Activated T-helper 1 cell treated with anti-CD3 and anti-CD28 coated beads, Interleukin-2, amount 50 U/mL, for 16 hours (primary cell): Measurements from ENCODE around the gene DPP7.
"Not testable (repeated sequence)": the region's sequence is repeated elsewhere in the genome, so short reads cannot be mapped to it uniquely, and the experiment has no call there.

Source experiments
- DNase-seq, 2 donors: peaks; one replicate each; pipeline ENCODE4 v3.0.0-alpha.2; 2020; ENCODE audit warnings: low read depth in 1 of 2, low spot score in 1 of 2

The DPP7 gene

DNA sequence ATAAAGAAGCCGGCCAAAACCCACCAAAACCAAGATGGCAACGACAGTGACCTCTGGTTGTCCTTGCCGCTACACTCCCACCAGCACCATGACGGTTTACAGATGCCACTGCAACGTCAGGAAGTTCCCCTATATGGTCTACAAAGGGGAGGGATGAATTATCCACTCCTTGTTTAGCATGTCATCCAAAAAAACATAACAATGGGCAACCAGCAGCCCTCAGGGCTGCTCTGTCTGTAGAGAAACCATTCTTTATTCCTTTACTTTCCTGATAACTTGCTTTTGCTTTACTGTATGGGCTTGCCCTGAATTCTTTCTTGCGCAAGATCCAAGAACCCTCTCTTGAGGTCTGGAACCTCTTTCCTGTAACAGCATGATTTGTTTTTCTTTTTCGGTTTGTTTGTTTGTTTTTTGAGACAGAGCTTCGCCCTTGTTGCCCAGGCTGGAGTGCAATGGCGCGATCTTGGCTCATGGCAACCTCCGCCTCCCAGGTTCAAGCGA, 39.2 kb downstream of the DPP7 start:
- DNase-seq = no peak

GRCh38 chr9:137074657-137075274, 39.8 kb downstream of the DPP7 start:
- DNase-seq = no peak

- no peak for DNase-seq
Measured at GRCh38 chr9:137073992-137074399, 40.5 kb downstream of the DPP7 start.

GRCh38 chr9:137071282-137071681, 43.3 kb downstream of the DPP7 start:
- DNase-seq = no peak

DNA sequence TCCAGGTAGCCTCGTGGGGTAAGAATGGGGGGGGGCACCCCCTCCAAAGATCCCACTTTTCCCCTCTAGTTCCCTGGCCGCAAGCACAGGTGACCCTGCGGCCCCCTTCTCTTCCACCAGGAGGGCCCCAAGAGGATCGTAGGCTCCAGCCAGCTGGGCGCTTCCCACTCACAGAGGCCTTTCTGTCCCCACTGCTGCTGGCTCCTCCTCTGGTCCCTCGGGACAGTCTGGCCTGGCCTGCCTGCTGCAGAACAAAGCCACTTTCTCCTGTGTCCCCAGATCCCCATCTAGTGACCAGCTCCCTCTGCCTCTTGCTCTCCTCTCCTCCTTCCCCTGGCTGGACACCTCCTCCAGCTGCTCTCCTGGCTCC, 43.6 kb downstream of the DPP7 start:
- DNase-seq = no peak

GRCh38 chr9:137070201-137070905, 44.2 kb downstream of the DPP7 start, which contains the start of gene SAPCD2:
TSS of gene SAPCD2 (minus strand) at chr9:137070557. CDS start at chr9:137070460, 97 bp downstream.
- peak; percentile 61 to 77 for DNase-seq

DNA sequence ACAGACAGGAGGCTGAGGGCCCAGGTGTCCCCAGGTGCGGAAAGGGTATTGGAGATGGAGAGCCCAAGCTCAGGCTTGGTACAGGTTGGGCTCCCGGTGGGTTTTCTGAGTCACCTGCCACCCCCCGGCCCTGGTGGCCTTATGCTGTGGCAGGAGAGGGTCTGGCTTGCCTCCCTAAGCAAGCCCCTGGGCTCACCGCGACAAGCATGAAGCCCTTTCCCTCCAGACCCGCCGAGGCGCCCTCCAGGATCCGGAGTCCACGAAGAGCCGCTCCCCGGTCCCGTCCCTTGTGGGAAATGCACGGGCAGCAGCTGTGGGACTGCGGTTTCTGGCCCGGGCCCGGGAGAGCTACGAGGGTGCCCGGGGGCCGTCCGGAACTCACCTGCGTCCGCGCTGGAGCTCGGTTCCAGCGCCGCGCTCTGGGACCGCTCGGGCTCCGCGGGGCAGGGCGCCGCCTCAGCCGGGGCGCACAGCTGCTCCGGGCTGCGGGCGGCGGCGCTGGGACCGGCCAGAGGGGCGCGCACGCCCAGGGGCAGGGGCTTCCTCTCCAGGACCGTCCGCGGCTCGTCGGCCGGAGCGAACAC, 44.9 kb downstream of the DPP7 start:
- no peak for DNase-seq

DNA sequence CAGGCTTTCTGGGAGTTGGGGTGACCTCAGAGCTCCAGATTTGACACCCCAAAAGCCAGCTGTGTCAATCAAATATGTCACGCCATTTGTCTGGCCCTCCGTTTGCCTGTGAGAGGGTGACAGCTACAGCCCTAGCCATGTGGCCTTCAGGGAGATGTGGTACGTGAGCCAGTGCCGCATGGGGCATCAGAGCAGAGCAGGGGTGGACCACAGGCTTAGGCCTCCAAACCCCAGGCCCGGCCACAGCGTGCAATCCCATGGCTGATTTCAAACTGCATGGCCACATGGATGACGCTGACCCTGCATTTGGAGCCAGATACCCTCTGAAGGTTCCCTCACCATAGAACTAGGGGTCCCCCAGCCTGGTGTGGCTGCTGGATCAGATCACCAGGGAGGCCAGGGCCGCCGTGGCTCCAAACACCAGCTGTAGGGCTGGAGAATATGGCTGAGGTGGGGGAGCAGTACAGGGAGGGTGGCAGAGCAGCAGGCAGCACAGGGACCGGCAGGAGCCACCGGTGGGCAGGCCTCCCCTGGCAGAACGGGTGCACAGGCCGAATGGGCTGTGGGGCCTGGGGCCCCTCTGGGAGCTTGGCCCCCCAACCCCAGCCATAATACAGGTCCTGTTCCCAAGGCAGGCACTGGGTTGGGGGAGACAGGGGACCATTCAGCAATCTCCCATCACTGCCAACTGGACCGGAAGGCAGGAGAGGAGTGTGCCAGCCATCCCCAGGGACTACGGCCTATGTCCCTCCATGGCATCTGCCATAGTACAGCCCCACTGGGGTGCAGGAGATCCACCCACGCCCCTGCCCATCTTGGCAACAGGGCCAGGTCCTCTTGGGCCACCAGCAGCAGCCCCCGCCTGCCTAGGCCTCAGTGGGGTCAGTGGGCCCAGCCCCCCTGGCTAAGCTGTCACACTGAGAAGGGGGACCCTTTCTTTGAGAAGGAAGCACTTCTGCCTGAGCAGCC, 45.7 kb downstream of the DPP7 start:
- DNase-seq = no peak

GRCh38 chr9:137067860-137068538, 46.5 kb downstream of the DPP7 start:
- DNase-seq = peak; percentile 73 to 75

- no peak for DNase-seq
Measured at GRCh38 chr9:137066096-137066861, 48.3 kb downstream of the DPP7 start.

- no peak for DNase-seq
Measured at GRCh38 chr9:137065336-137065967, 49.1 kb downstream of the DPP7 start.

- DNase-seq = no peak
Measured at GRCh38 chr9:137064880-137065164, 49.7 kb downstream of the DPP7 start.

DNA sequence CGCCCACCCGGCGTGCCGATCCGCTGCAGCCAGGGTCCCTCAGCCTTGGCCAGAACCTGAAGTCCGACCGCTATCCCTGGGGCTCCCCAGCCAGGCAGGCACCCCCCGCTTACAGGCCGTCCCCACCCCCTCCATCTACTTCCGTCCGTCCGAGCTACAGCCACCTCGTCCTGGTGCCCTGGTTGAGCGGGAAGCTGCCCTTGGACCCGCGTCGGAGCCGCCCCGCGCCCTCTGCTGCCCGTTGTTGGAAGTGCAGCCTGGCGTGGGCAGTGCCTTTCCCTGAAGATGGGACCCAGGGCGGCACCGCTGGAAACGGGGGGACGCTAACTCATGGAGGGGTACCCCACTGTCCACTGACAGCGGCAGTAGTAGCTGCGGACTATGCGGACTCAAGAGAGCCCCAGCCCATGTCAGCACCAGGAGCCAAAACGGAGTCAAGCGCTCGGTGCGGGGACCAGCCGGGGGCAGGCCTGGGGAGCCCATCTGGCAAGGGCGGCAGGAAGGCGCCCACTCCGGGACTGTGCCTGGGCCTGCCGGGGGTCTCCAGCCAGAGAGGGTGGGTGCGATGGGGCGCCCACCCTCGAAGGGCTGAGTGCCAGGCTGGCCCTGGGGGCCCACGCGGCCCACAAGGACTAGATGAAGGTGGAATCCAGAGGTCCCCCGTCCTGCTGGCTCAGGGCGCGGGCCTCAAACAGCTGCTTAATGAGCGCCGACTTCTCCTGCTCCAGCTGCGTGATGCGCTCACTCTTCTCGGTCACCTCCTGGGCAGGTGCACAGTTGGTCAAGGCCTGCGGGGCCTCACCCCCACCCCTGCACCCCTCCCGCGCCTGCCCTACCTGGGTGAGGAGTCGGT, 50.3 kb downstream of the DPP7 start:
- DNase-seq = peak; percentile 44 to 47

- DNase-seq = no peak
Measured at GRCh38 chr9:137063311-137064026, 51.1 kb downstream of the DPP7 start.

DNA sequence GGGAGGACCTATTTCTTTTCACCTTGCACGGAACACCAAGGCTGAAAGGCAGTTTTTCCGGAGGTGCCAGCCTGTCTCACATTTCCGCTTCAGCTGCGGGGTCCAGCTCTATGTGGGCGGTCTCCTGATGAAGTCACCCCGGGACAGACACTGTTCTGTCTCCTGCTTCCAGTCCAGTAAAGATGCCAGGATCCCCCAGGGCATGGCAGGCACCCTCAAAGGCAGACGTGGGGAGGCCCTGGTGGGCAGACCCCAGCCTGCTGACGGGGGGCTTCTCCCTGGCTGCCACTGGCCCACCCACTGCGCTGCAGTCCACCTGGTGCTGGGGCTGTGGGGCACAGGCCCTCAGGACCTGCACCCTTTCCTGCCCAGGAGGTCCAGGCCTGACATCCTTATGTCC, 51.7 kb downstream of the DPP7 start:
- DNase-seq = not testable (repeated sequence)

DNA sequence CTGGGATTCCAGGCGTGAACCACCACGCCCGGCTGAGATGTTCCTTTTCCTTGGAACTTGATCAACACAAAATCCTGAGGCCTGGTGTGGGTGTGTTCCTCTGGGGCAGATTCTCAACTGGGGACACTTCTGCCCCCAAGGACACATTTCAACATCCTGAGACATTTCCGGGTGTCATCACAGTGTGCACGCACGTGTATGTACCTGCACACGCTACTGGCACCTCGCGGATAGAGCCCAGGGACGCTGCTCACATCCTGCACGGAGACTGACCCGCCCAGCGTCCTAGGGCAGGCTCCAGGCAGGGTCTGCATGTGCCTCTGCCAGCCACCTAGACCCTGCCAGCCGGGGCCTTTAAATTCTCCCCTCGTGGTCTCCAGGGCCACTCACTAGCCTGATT, 52.1 kb downstream of the DPP7 start:
- DNase-seq = no peak
